CD4-positive, alpha-beta T cell treated with Interleukin-6 for 4 hours (primary cell): ENCODE measurements around the gene KRTAP4-9.
"Not testable (repeated sequence)": the region's sequence is repeated elsewhere in the genome, so short reads cannot be mapped to it uniquely, and the experiment has no call there.

Source experiments
- DNase-seq: peaks from one replicate; pipeline ENCODE4 v3.0.0-alpha.2; 2020; ENCODE audit warnings: mixed read lengths

KRTAP4-9 gene

DNA sequence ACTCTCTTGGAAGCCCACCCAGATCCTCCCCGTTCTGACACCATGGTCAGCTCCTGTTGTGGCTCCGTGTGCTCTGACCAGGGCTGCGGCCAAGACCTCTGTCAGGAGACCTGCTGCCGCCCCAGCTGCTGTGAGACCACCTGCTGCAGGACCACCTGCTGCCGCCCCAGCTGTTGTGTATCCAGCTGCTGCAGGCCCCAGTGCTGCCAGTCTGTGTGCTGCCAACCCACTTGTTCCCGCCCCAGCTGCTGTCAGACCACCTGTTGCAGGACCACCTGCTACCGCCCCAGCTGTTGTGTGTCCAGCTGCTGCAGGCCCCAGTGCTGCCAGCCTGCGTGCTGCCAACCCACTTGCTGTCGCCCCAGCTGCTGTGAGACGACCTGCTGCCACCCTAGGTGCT lies at the start of gene KRTAP4-9:
Gene KRTAP4-9 (plus strand): TSS at position 43 of the 400 bp plus-strand sequence. CDS start 0 bp downstream, at position 43.
- not testable (repeated sequence) for DNase-seq

DNA sequence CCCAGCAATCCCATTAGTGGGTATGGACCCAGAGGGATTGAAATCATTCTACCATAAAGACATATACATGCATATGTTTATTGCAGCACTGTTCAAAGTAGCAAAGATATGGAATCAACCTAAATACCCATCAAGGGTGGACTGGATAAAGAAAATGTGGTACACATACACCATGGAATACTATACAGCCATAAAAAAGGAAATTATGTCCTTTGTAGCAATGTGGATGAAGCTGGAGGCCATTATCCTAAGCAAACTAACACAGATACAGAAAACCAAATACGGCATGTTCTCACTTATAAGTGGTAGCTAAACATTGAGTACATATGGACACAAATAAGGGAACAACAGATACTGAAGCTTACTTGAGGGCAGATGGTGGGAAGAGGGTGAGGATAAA lies 47.6 kb upstream of the KRTAP4-9 start:
- DNase-seq = no peak

DNA sequence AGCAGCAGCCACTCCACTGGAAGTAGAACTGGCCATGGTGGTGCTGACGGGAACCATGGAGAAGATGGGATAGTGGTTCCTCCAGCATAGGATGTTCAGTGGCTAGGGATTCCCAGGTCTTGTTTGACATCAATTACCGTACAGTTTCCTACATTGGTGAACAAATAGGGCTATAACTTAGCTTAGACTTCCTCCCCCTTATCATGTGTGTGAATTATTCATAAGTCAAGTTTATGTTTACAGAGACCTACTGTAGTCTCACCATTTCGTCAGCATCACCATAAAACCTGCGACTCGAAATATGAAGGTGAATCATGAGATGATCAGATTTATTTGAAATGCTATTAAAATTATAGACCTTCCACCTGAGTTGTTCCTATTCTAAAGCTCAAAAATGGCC lies 46.4 kb upstream of the KRTAP4-9 start:
- no peak for DNase-seq

DNA sequence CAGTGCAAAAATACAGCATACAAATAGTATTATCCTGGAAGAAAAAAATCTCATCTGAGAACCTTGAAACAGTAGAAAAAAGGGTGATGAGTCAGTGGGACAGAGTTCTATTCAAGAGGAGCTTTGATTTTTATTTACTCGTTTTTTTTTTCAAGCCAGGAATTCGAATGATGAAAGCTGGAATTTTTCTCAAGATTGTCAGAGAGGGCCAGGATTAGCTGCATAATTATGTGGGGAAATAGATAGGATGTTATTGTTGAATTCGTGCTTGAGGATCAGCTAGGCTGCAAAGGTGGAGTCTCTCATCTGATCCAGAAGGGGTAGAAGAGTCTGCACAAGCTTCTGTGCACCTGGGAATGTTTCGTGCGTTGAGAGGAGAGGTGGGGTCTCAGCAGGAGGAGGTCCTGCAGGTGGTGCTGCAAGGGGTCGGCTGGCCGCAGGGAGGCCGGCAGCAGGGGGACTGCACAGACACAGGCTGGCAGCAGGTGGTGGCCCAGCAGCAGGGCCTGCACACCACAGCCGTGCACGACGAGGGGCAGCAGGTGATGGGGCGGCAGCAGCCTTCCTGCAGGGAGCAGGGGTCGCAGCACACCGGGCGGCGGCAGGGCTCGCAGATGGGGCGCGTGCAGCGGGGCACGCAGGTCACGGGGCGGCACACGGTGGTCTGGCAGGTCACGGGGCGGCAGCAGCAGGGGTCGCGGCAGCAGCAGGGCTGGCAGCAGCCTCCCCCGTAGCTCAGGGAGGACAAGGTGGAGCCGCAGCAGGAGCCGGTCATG lies 45.7 kb upstream of the KRTAP4-9 start:
- not testable (repeated sequence) for DNase-seq

DNA sequence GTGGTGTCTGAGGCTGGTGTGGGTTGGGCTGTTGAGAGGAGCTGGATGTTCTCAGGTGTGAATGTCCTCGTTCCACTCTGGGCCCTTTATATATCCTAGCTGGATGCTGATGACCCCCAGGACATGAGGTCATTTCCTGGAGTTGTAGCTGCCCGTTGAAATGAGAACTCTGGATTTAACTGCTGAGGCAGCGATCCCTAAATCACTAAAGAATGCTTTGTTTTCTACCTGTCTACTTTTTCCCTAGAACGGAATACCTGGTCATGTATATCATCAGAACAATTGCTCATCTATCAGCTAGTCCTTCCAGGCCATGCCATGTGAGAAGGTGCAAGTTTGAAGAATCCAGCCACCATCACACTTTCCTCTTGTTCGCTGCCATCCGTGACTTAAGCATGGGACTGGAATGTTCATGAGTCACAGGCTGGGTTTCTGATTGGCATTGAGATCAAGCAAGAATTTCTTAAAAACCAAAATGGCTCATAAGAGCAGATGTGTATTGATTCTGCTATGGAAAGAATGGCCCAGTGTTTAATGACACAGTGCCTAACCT lies 45.1 kb upstream of the KRTAP4-9 start, which contains the start of gene KRTAP2-3:
Gene KRTAP2-3 (minus strand): TSS at position 63 of the 553 bp plus-strand sequence. CDS start 64 bp downstream, outside the sequence.
- DNase-seq = no peak

DNA sequence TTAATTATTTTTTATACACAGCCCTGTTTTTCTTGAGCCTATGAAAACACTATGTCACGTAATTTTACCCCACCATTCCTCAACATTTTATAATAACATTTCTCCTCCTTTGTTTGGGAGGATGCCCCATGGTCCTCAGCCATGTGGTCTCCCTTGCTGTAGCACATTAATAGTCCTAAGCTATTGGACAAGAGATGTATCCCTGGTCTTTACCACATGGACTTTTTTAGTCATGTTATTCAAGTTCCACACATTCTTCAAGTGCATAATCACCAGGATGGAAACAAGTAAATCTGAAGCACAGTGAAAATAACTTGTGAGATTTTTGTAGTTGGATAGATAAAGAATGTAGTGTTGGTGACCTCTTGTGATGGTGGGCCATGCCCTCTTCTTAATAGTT lies 43.2 kb upstream of the KRTAP4-9 start:
- no peak for DNase-seq

DNA sequence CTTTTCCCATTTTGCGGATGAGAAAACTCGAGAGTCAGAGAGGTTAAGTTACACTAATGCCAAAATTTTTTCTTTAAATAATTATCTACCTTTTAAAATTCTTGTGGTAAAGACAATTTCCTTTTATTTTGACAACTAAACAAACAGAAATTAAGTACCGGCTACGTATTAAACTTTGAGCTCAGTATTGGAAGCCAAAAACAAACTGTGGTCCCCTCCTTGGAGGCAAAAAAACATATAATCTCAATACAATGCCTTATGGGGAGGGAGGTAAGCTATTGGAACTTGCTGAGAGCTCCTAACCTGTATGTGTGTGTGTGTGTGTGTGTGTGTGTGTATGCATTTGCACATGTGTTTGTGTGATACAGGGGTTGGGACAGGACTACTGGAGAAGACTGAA lies 41.7 kb upstream of the KRTAP4-9 start:
- no peak for DNase-seq

DNA sequence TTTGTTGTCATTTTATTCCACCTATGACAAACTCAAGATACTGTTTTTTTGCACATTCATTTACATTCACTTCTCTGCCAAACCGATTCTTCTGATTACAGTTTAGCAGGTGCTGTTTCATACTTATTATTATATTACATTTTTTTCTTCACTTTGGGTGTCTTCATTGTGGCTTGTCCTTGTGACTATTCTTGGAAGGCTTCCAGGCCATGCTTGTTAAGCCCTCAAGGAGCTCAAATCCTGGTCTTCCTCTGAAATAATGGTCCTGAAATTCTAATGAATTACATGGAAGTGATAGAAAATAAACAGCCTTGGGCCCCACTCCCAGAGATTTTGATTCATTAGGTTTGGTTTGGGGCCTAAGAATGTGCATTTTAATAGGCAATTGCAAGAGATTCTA lies 40.9 kb upstream of the KRTAP4-9 start:
- no peak for DNase-seq

DNA sequence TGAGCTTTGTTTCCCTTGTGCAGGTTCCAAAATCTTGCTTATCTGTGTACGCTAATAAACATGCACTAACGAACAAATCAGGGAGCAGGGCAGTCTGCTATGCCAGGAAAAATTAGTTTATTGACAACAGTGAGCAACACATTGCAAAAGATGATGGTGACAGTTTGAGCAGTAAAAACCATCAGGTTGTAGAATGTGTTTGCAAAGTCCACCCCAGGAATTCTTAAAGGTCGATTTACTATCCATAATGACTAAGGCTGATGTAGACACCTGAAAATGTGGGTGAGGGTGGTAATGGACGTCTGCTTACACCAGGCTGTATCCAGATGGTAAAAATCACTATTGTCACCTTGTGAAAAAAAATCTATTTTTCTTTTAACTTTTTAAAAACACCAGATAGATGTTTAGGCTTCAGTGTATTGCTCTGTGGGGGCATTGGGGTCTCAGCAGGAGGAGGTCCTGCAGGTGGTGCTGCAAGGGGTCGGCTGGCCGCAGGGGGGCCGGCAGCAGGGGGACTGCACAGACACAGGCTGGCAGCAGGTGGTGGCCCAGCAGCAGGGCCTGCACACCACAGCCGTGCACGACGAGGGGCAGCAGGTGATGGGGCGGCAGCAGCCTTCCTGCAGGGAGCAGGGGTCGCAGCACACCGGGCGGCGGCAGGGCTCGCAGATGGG lies 40.0 kb upstream of the KRTAP4-9 start:
- DNase-seq = not testable (repeated sequence)

DNA sequence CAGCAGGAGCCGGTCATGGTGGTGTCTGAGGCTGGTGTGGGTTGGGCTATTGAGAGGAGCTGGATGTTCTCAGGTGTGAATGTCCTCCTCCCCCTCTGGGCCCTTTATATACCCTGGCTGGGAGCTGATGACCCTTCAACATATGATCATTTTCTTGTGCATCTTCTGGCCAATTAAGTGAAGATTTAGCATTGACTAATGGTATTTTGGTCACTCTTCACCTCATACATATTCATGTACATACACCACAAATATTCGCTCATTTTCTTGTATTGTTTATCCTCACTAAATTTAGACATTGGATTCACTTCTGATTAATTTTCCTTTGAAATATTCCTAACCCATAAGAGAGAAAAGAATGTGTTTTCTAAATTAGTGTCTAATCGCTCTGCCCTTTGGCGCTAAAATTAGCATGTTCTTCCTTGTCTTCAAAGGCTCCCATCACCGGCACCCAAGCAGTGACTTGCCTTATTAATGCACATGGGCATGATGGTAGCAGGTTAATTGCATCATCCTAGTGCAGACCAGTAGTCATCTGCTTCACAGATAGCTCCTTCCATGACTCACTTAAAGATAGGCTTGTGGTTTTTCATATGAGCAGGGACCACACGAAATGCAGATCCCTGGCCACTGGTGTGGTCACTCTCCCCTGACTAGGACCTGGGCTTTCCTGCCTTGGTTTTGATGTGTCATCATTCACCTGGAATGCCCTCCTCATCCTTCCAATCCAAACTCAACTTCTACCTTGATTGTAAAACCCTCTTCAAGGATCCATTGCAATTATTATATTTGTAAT lies 39.2 kb upstream of the KRTAP4-9 start, which contains the start of gene KRTAP2-4:
Gene KRTAP2-4 (minus strand): TSS at position 51 of the 796 bp plus-strand sequence. CDS start 34 bp downstream, at position 17.
- DNase-seq = no peak

DNA sequence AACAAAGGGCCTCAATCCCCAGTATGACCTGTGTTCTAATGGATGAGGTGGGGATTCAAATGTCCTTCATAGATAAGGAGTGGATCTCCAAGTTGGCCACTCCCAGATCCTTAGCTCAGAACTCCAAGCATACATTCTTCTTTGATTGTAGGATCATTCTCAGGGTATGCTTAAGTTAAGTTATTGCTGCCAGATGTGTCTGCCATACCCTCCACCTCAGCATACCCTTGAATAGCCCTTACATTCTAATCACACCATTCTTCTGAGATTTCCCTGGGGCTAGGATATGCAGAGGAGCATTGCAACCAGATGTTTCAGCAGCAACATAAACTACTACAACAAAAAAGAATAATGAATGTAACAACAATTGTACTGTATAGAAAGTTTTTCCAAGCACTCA lies 37.9 kb upstream of the KRTAP4-9 start:
- no peak for DNase-seq

DNA sequence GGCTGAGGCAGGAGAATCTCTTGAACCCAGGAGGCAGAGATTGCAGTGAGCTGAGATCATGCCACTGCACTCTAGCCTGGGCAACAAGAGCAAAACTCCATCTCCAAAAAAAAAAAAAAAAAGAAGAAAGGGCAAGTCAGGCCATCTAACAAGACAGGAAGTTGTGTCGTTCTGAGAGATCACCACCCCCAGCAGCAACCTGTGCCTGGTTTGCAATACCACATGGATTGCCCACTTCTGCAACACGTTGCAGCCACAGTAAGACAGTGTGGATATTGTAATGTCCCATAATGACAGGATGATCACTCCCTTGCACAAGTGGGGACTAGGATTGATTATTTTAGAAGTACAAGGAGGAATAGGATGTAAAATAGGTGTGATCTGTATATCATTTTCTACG lies 36.2 kb upstream of the KRTAP4-9 start:
- DNase-seq = no peak

DNA sequence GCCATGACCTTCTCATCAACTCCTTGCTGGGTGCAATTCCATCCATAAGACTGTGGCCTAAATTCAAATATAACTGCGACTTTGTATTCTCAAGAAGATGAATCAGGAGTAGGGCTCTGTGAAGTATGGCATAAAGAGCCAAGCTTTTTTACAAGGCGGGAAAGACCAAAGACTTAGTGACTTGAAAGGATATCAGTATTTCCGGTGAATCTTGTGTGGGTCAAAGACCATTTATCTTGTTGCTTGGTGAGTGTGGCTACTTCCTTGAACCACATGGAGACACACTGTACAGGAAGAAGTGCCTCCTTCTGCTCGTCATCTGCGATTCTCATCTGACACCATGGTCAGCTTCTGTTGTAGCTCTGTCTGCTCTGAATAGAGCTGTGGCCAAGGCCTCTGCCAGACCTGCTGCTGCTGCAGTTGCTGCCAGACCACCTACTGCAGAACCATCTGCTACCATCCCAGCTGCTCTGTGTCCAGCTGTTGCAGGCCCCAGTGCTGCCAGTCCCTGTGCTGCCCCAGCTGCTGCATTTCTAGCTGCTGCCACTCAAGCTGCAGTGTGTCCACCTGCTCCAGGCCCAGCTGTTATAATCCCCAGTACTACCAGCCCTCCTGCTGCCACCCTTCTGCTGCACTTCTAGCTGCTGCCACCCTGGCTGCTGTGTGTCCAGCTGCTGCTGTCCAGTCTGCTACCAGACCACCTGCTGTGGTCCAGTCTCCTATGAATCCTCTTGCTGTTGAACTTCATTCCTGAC lies 33.4 kb upstream of the KRTAP4-9 start:
- no peak for DNase-seq

DNA sequence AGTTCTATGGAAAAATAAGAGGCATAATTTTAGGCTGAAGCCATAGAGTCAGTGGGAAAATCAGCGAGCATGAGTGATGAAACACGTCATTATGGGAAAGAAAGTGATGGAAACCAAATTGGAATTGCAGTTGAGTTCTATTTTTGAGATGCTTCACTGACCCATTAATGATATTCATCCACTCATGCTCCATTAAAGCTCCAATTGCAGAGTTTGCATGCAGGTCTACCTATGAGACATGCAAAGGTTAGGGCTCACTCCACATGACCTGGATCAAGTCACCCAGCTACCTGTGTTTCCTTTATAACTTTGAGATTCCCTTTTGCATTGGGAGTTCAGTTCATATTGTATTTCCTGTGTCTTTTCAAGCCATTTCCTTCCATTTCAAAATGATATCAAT lies 31.5 kb upstream of the KRTAP4-9 start:
- DNase-seq = no peak

DNA sequence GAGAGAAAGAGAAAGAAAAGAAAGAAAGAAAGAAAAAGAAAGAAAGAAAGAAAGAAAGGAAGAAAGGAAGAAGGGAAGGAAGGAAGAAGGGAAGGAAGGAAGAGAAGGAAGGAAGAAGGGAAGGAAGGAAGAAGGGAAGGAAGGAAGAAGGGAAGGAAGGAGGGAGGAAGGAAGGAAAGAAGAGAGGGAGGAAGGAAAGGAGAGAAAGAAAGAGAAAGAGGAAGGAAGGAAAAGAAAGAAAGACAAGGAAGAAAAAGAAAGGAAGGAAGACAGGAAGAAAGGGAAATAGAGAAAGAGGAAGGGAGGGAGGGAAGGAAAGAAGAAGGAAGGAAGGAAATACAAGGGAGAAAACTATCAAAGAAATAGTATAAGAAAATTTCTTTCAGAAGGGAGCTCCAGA lies 28.4 kb upstream of the KRTAP4-9 start:
- no peak for DNase-seq

DNA sequence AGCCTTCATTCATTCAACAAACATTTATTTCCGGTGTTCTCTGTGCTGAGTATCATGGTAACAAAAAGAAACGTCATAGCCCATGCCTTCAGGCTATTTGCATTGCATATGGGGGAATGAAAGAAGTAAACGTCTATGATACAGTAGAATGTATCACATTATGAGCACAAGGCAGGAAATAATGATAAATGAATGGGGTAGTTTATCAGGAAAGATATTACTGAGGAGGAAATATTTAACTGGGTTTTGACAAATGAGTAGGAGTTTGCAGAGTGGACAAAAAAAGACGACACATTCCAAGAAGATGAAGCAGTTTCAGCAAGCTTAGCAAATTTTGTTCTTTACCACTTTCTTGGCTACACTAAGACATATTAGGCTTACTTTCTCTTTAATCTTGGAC lies 22.6 kb upstream of the KRTAP4-9 start:
- DNase-seq = no peak

DNA sequence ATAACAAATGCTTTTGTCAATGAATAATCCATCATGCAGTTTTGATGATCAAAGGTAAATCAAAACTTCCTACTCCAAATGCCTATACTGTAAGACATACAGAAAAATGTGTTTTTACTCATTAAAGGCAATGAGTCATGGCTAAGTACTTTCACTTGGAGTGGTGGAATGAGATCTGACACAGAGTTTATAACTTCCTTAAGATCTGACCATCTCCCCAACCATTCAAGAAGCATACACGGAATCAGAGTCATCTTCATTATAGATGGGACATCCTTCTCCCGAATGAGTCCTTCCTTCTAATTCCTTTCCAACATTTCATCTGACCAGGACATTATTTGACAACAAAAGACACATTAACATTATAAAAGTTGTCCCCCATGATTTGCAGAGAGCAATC lies 21.8 kb upstream of the KRTAP4-9 start:
- not testable (repeated sequence) for DNase-seq

DNA sequence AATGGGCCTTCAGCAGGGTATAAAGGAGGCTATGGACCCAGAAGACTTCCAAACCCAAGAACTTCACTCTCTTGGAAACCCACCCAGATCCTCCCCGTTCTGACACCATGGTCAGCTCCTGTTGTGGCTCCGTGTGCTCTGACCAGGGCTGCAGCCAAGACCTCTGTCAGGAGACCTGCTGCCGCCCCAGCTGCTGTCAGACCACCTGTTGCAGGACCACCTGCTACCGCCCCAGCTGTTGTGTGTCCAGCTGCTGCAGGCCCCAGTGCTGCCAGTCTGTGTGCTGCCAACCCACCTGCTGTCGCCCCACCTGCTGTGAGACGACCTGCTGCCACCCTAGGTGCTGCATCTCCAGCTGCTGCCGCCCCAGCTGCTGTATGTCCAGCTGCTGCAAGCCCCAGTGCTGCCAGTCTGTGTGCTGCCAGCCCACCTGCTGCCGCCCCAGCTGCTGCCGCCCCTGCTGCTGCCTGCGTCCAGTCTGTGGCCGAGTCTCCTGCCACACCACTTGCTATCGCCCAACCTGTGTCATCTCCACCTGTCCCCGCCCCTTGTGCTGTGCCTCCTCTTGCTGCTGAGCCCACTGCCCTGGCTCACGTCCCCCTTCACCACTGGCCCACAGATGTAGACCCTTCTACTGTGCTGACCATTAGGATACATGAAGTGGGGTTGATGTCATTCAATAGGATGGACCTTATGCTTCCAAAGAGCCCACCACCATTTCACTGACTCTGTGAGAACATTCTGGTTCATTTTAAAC lies 20.9 kb upstream of the KRTAP4-9 start, which contains the start of gene KRTAP4-7:
Gene KRTAP4-7 (plus strand): TSS at position 51 of the 757 bp plus-strand sequence. CDS start 57 bp downstream, at position 108.
- not testable (repeated sequence) for DNase-seq

DNA sequence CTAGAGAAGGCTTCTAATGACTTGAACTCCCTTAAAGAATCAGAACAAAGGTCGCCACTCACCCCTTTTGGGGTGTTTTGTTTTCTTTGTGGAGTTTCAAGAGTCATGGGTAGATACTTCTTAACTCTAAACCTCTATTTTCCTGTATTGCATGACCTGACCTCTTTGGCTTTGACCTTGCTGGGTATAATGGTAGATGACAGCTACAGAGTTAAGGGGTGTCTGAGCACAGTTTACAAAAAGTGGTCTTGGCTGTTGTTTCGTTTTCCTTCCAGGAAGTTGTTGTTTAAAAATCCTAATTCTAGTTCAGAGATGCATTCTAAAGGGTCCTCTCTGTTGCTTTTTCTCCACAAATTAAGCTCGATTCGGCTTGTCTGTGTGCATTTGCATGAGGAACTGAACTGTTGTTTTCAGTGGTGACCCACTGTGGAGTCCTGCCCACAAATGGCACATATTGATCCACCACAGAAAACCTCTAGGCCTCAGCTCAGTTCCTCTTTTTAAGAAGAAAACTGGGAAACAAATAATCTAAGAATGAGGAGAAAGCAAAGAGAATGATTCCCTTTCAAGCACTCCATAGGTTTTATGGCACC lies 16.3 kb upstream of the KRTAP4-9 start:
- not testable (repeated sequence) for DNase-seq

DNA sequence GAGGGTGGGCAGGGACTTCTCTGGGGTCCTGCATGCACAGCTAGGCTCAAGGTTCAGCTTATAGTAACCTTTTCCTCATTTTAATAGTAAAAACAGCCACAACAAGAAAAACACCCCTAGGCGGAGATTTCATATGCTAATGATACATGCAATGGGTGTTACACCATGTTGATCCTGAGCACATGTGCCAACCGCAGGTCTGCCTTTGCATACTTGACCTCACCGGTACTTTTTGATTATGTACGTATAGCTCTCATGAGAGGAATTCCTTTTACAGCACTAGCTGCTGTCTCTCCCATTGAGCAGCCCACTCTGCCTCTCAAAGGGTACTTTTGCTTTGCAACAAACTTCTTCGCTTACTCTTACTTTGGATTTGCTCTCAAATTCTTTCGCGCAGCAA lies 9.1 kb upstream of the KRTAP4-9 start:
- no peak for DNase-seq

DNA sequence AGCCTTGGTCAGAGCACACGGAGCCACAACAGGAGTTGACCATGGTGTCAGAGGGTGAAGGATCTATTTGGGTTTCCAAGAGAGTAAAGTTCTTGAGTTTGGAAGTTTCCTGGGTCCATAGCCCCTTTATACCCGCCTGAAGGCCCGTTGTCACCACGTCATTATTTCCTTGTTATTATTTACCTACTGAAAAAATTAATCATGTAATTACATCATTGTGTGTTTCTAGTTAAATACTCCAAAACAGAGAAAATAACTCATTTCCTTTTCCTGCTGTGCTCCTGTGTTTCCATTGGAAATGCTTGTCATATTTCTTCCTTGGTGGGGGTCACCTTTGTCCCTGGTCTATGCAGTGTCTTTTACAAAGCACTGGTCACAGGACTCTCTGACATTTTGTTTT lies 7.1 kb upstream of the KRTAP4-9 start, which contains the start of gene KRTAP4-8:
Gene KRTAP4-8 (minus strand): TSS at position 101 of the 400 bp plus-strand sequence. CDS start 58 bp downstream, at position 43.
- no peak for DNase-seq
